Stimulated activated CD4-positive, alpha-beta T cell treated with anti-CD3 and anti-CD28 coated beads, Interleukin-4, amount 100 ng/mL, for 4 hours (primary cell): ENCODE measurements around the gene SLC24A4.

ENCODE experiments used
- DNase-seq, 2 experiments: peaks; one replicate each; pipeline ENCODE4 v3.0.0-alpha.2; 2020

Gene SLC24A4

GRCh38 chr14:92510972-92511371, 188.0 kb downstream of the SLC24A4 start:
- no peak for DNase-seq

GRCh38 chr14:92511453-92512238, 188.7 kb downstream of the SLC24A4 start:
- no peak for DNase-seq

- no peak for DNase-seq
Measured at GRCh38 chr14:92512807-92513203, 189.8 kb downstream of the SLC24A4 start.

- DNase-seq, result peak; percentile 36 to 42
Measured at GRCh38 chr14:92513204-92513965, 190.4 kb downstream of the SLC24A4 start, which contains the start of gene RIN3. RIN3 (plus strand) TSS chr14:92513781; CDS start chr14:92513933, 152 bp downstream.

GRCh38 chr14:92513966-92514843, 191.2 kb downstream of the SLC24A4 start:
- peak; percentile 28 to 34 for DNase-seq

- no peak for DNase-seq
Measured at GRCh38 chr14:92514844-92515514, 192.0 kb downstream of the SLC24A4 start.

- no peak for DNase-seq
Measured at GRCh38 chr14:92515546-92516343, 192.8 kb downstream of the SLC24A4 start.

- DNase-seq, result no peak
Measured at GRCh38 chr14:92516344-92516965, 193.5 kb downstream of the SLC24A4 start.

- DNase-seq, result peak in 1 of 2 experiments; percentile 71
Measured at GRCh38 chr14:92516966-92517506, 194.1 kb downstream of the SLC24A4 start.

- DNase-seq, result no peak
Measured at GRCh38 chr14:92517761-92518160, 194.8 kb downstream of the SLC24A4 start.

- no peak for DNase-seq
Measured at GRCh38 chr14:92519246-92520101, 196.5 kb downstream of the SLC24A4 start.

- DNase-seq, result no peak
Measured at GRCh38 chr14:92520102-92521057, 197.4 kb downstream of the SLC24A4 start.

GRCh38 chr14:92521058-92521415, 198.1 kb downstream of the SLC24A4 start:
- DNase-seq, result no peak

- no peak for DNase-seq
Measured at GRCh38 chr14:92523752-92524151, 200.8 kb downstream of the SLC24A4 start.

- no peak for DNase-seq
Measured at GRCh38 chr14:92524602-92525185, 201.7 kb downstream of the SLC24A4 start.

GRCh38 chr14:92525322-92526095, 202.5 kb downstream of the SLC24A4 start:
- no peak for DNase-seq

- DNase-seq, result no peak
Measured at GRCh38 chr14:92527721-92528120, 204.8 kb downstream of the SLC24A4 start.
